NCI-H1436 (cell line): ENCODE results near the gene SMO.
"Not testable (repeated sequence)": the region's sequence is repeated elsewhere in the genome, so short reads cannot be mapped to it uniquely, and the experiment has no call there.

Experiments used
- DNase-seq: peaks from one replicate; lab custom pipeline; 2025; lab: John Stamatoyannopoulos, UW

Gene SMO

DNA sequence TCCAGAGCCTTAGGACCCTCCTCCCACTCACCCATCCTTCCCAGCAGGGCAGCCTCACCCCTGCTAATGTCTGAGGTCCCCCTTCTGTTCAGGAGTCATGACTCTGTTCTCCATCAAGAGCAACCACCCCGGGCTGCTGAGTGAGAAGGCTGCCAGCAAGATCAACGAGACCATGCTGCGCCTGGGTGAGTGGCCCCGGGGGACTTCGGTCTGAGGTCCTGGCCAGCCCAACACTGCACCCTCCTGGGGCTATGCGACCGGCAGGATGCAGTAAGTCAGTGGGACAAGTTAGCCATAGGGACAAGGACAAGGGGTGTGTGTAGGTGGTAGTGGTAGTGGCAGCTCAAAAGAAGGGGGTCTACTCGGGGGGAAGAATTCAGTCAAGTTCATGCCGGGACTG lies 20.2 kb downstream of the SMO start:
- peak; percentile 8 for DNase-seq

DNA sequence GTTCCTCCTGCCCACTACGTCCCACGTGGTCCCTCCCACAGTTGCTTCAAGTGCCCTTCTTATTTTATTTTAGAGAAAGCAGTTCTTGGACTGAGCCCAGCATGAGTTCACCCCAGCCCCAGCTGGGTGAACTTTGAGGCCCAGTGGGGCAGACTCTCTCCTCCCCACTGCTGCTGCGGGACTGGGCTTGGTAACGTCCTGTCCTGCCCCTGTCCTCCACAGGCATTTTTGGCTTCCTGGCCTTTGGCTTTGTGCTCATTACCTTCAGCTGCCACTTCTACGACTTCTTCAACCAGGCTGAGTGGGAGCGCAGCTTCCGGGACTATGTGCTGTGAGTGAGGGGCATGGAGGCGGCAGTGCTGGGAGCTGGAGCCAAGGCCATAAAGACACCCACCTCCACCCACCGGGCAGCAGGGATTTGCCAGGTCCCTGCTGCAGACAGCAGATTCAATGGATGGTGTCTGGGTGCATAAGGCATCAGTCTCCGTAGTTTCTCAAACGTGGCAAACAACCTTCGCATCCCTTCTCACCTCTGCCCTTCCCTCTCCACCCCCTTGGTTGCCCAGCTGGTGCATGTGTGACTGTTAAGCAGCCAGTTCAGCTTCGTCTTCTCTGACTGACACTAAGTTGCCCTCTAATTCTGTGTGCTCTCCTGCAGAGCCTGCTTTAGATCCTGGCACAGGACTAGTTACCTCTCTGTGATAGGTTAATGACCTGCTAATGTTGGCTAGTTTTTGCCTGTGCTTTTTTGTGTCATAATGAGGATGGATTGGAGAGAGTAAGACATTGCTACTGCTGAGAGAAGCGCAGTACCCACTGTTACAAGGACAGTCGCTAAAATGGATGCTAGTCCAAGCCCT lies 20.9 kb downstream of the SMO start:
- no peak for DNase-seq

GRCh38 chr7:129210256-129210988 lies 22.0 kb downstream of the SMO start:
- peak; percentile 20 for DNase-seq

GRCh38 chr7:129210989-129211312 lies 22.5 kb downstream of the SMO start:
- no peak for DNase-seq

- no peak for DNase-seq
Observed at GRCh38 chr7:129212126-129212525, 23.7 kb downstream of the SMO start.

GRCh38 chr7:129212596-129212995 lies 24.2 kb downstream of the SMO start:
- DNase-seq: no peak

- DNase-seq: no peak
Observed at GRCh38 chr7:129213828-129214227, 25.4 kb downstream of the SMO start.

DNA sequence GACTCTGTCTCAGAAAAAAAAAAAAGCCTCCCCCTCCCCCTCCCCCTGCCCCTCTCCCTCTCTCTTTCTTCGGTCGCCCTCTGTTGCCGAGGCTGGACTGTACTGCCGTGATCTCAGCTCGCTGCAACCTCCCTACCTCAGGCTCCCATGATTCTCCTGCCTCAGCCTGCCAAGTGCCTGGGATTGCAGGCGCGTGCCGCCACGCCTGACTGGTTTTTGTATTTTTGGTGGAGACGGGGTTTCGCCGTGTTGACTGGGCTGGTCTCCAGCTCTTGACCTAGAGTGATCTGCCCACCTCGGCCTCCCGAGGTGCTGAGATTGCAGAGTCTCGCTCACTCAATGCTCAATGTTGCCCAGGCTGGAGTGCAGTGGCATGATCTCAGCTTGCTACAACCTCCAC lies 27.3 kb downstream of the SMO start:
- not testable (repeated sequence) for DNase-seq

- DNase-seq: not testable (repeated sequence)
Observed at GRCh38 chr7:129216101-129216715, 27.8 kb downstream of the SMO start.

DNA sequence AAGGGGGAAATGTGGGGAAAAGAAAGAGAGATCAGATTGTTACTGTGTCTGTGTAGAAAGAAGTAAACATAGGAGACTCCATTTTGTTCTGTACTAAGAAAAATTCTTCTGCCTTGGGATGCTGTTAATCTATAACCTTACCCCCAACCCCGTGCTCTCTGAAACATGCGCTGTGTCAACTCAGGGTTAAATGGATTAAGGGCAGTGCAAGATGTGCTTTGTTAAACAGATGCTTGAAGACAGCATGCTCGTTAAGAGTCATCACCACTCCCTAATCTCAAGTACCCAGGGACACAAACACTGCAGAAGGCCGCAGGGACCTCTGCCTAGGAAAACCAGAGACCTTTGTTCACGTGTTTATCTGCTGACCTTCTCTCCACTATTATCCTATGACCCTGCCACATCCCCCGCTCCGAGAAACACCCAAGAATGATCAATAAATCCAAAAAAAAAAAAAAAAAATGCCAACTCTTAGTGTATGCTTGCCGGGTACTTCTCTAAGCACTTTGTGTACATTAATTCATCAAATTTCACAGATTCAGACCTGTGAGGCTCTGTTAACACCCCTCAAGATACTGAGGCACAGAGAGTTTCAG lies 28.5 kb downstream of the SMO start:
- DNase-seq: not testable (repeated sequence)

DNA sequence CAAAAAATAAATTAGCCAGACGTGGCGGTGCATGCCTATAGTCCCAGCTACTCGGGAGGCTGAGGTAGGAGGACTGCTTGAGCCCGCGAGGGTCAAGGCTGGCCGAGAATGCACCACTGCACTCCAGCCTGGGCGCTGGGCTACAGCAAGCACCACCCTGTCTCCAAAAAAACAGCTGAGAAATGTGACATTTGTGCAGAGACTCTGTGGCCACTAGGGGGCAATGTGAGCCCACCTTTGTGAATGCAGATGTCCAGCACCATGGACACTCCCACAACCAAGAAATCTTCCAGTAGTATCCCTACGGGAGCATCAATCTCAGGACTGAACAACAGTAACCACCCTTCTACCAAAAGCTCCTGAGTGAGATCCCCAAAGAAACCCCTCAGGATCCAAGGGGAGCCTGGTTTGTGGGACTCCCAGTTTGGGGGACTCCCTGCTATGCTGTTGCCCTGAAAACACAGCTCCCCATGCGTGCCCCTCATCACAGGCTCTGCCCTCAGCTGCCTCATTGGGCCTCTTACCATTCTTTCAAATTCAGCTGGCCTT lies 30.2 kb downstream of the SMO start:
- peak; percentile 82 for DNase-seq

GRCh38 chr7:129219166-129219565 lies 30.7 kb downstream of the SMO start:
- not testable (repeated sequence) for DNase-seq

DNA sequence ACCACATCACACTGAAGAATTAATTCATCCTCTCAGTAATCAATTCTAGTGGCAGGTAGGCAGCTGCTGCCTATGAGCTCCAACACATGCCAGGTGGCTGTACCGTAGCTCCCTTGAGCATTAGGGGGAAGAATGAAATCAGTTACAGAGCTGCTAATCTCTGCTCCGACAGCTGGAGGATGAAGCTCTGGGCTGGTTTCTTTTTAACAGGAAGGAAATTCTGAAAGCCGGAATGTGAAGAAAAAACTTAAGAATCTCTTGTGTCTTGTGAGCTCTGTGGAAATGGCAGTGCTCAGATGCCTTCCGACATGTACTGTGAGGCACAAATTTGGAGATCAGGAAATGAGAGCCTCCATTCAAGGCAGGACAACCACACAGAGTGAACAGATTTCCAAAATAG lies 33.6 kb downstream of the SMO start:
- peak; percentile 60 for DNase-seq

DNA sequence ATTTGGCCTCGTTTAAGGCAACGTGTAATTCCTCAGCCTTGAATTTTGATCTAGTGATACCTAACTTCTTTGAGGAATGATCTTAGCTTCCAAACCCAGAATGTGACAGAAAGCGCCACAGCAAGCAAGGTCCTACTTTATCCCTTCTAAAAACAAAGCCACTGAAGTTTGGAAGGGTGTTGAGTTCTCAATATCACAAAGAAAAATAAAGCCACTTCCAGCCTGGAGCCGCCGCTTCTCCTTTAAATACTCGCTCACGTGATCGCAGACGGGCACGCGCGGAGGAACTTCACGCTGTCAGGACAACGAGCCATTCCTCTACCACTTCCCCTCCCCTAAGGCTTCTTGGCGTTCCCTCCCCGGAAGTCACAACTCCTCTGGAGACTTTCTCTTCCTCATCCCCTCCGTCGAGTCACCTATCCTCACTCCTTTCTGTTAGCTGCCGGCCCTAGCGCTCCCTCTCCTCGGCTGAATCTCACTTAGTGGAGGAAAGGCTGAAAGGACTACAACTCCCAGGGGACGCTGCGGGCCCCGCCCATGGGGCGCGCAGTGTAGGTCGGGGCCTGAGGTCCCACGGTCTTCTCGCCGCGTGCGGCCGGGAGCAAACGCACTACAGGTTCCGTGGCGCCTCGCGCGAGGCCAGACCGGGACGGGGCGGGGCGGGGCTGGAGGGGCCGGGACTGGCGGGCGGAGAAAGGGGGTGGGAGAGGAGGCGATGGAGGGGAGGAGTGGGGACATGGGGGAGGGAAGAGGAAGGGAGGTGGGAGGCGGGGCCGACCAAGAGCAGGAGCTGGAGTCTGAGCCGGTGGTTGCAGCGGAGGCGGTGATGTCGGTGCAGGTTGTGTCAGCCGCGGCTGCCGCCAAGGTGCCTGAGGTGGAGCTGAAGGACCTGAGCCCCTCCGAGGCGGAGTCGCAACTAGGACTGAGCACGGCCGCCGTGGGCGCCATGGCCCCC lies 36.1 kb downstream of the SMO start, which contains the start of gene AHCYL2:
AHCYL2 (plus strand) TSS at position 780 of the 955 bp plus-strand sequence.
- DNase-seq: peak; percentile 95

DNA sequence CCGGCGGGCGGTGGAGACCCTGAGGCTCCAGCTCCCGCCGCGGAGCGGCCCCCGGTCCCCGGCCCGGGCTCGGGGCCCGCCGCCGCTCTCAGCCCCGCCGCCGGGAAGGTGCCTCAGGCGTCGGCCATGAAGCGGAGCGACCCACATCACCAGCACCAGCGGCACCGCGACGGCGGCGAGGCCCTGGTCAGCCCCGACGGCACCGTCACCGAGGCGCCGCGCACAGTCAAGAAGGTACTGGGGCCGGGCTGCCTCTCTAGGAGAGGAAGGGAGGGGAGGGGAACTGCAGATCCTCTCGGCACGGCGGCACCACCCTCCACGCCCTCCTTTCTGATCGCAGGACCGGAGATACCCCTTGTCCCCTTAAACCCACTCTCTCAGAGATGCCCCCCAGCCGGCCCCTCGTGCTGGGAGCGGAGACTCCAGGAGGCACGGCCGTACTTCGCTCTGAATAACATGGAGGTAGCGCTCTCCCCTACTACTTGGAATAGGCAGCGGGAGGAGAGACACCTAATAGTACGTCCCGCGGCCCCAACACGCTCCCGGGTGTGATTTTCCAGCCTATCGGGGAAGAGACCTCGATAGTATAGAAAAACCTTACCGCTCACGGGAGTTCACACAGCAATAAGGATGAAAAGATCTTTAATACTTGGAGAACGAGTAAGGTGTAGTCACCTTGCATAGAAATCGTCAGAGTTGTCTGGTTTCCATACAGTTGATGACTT lies 36.9 kb downstream of the SMO start:
- peak; percentile 33 for DNase-seq

DNA sequence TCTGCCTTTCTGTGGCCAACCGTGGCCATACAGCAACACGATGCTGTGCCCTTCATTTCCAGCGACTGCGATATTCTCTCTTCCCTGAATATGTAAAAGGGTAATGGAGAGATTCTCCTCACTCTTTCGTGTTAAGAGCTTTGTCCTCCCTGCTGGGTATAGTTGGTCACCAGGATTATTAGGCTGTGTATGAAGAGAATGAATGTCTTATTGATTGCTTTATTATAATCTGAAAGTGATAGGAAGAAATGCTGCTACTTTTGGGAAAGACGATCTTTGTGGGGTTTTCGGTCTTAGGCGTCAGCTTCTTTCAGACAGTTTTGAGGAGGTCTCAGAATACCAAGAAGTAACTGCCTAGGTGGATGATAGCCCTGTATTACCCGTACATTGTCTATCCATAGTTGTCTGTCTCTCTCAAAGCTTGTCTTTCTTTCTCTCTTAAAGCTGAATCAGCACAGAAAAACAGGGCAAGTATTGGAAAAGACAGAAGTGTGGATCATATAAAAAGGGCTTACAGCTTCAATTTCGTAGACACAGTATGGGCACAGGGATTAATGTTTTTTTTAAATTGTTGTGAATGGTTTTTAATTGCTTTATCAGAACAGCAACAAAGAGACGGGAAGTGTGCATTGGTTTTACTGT lies 37.6 kb downstream of the SMO start:
- DNase-seq: no peak

DNA sequence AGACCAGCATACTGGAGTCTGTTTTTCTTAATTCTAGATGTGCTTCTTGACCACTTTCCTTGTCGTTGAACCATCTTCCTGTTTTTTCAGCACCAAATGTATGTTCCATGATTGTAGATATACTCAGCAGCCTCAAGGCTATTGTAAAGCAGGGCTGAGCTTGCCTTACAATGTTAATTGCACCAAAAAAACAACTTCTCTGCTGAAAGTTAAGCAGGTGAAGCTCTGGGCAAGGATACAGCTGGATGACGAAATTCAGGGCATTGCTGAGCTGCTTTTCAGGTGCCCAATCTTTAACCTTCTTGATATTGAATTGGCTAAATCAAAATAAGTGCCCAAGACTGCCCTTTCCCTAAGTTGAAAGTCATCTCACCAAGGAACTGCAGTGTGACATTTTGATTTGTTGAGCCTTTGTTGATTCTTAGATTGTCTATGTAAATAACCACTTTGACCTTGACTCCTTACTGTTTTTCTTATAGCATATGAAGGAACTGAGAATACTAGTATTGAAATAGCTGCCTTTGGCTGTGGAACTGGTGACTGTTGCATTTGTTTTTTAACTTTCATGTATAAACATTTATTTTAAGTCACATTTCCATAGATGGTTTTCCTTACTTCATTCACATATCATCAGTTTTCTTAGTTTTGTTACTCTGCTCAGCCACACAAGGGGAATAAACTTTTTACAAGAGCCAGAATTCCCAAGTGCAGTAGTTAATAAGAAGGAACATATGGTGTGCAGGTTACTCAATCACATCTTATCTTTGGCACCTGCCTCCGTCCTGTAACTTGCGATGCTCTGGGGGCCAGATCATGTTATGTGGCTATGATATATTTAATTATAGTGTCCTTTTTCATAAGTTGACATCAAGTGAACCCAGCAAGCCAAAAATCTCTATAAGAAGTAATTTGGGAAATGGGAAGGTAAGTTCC lies 39.5 kb downstream of the SMO start:
- no peak for DNase-seq

DNA sequence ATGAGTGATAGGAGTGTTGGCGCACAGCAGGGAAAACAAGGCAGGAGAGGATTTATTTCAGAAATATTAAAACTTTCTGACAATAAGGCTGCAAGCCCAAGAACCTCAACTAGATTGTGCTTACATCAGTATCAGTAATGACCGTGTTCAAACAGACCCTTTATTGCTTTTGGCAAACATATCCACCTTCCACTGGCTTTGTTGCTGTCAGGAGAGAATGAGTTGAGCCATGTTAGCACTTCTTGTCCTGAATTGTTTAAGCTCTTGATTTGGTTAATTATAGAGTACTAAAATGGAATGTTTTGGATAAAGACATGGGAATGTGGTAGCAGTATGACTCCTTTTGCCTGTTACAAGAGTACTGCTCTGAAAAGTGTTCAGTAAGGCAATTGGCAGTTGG lies 40.2 kb downstream of the SMO start:
- DNase-seq: no peak

DNA sequence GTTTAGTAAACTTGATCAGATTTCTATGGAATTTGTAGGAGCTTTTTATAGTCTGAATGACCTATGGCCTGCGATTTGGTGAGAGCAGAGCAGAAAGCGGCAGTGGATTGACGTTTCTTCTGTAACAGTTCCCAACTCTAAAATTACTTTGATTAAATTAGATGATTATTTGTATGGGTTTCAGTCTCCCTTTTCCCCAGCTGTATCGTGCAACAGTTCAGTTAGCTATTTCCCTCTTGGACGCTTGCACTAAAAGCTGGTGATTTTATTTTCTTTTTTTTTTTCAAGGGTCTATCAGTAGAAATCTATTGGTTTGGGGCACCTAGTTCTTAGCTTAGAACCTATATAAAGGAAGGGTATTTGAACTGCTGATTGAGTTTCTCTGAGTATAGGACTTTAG lies 43.2 kb downstream of the SMO start:
- DNase-seq: no peak
